Suprapubic skin (tissue), 4 donors: ENCODE measurements around the gene PLXND1.

Experiments
- CTCF ChIP-seq, 2 donors: fragments of 200-600 bp in 1 of 2; fragments of 450-650 bp in 1 of 2; sonication (generic) in 1 of 2; IDR thresholded peaks; one replicate each; pipeline ENCODE4 v1.5.1; 2016 to 2019; ENCODE audit warnings: antibody characterized with exemption in 2 of 2, mild to moderate bottlenecking in 1 of 2, moderate library complexity in 1 of 2
- EP300 ChIP-seq: sonication (generic); formaldehyde crosslinking; IDR thresholded peaks from one replicate; pipeline ENCODE4 v1.6.1; 2017; ENCODE audit warnings: antibody characterized with exemption
- POLR2A ChIP-seq, 2 donors: fragments of 450-650 bp; IDR thresholded peaks; one replicate each; pipeline ENCODE4 v1.6.1; 2017; ENCODE audit warnings: antibody characterized with exemption in 2 of 2, mild to moderate bottlenecking in 2 of 2, moderate library complexity in 2 of 2
- POLR2AphosphoS5 ChIP-seq, 3 donors: sonication (generic); formaldehyde crosslinking; IDR thresholded peaks; one replicate each; pipeline ENCODE4 v1.6.1; 2017; ENCODE audit warnings: antibody characterized with exemption in 3 of 3

- TF ChIP-seq POLR2A (IDR thresholded peaks at IDR 0.05) (no peak), CTCF (IDR thresholded peaks at IDR 0.05) (no peak), EP300 (no peak), POLR2AphosphoS5 (IDR thresholded peaks at IDR 0.05) (peak in 1 of 3 donors; percentile 26)
These were observed 397 bp downstream of the PLXND1 start for GRCh38 chr3:129605922-129606635.
